Endothelial cell of umbilical vein (primary cell): ENCODE data around the gene SAMD11.

Experiments used
- CTCF ChIP-seq, 2 donors: IDR thresholded peaks; 1 replicate in 1 of 2; 2 replicates in 1 of 2; pipeline ENCODE4 v1.5.1; 2011; ENCODE audit warnings: low read length in 2 of 2, mild to moderate bottlenecking in 2 of 2, moderate library complexity in 2 of 2, control low read depth in 1 of 2, inconsistent platforms in 1 of 2, low read depth in 1 of 2; ENCODE audit not compliant: insufficient read depth in 1 of 2; ENCODE audit errors: extremely low read depth in 1 of 2
- EZH2 ChIP-seq: IDR thresholded peaks from 2 replicates; pipeline ENCODE4 v1.6.1; 2012; ENCODE audit warnings: borderline replicate concordance, low read depth, mild to moderate bottlenecking, moderate library complexity, low read length, inconsistent platforms; ENCODE audit not compliant: severe bottlenecking
- MAX ChIP-seq: IDR thresholded peaks from 2 replicates; pipeline ENCODE4 v1.6.1; 2011; ENCODE audit not compliant: insufficient read depth, insufficient read length
- MYC ChIP-seq: IDR thresholded peaks from one replicate; pipeline ENCODE4 v1.6.1; 2011; ENCODE audit warnings: mild to moderate bottlenecking, low read depth, low read length
- POLR2A ChIP-seq: IDR thresholded peaks from 2 replicates; pipeline ENCODE4 v1.6.1; 2012; ENCODE audit warnings: low read depth, mild to moderate bottlenecking, control low read depth, low read length

- TF ChIP-seq CTCF (IDR thresholded peaks at IDR 0.05; ENCODE audit: extremely low read depth in 1 of 2, insufficient read depth in 1 of 2, low read depth in 1 of 2, low read length in 2 of 2) (no peak), MAX (no peak), POLR2A (no peak), MYC (no peak), EZH2 (no peak)
These were observed 20.9 kb downstream of the SAMD11 start for GRCh38 chr1:944341-945325.
